Thyroid gland (tissue), 4 donors: Measurements from ENCODE around the gene KAT6B. TPM values are rescaled to one million over a fixed set of nuclear protein-coding genes. Genes with fewer than 3 reads are reported as not detected.

Experiments used
- DNase-seq, 2 donors: peaks; one replicate each; pipeline ENCODE4 v3.0.0-alpha.2; 2019
- H3K27ac ChIP-seq, 3 donors: fragments of 200-600 bp; sonication (generic); 1 replicate in 2 of 3; 2 replicates in 1 of 3; pipeline ENCODE4 v1.5.1; 2016 to 2019; ENCODE audit warnings: mild to moderate bottlenecking in 1 of 3, moderate library complexity in 1 of 3
- H3K27me3 ChIP-seq: fragments of 200-600 bp; sonication (generic); one replicate; pipeline ENCODE4 v1.5.1; 2019
- H3K36me3 ChIP-seq, 2 donors: fragments of 200-600 bp; sonication (generic); one replicate each; pipeline ENCODE4 v1.5.1; 2016 to 2019
- H3K4me1 ChIP-seq, 2 donors: fragments of 200-600 bp; sonication (generic); one replicate each; pipeline ENCODE4 v1.5.1; 2017 to 2019
- H3K4me3 ChIP-seq, 3 donors: fragments of 200-600 bp; sonication (generic); replicated peaks in 1 of 3; 1 replicate in 2 of 3; 2 replicates in 1 of 3; pipeline ENCODE4 v1.5.1; 2016; ENCODE audit warnings: mild to moderate bottlenecking in 1 of 3
- H3K9me3 ChIP-seq: fragments of 200-600 bp; sonication (generic); one replicate; pipeline ENCODE4 v1.5.1; 2017
- CTCF ChIP-seq, 6 experiments: fragments of 200-600 bp in 3 of 6; fragments of 450-650 bp in 3 of 6; sonication (generic) in 3 of 6; IDR thresholded peaks; one replicate each; pipeline ENCODE4 v1.5.1; 2016 to 2019; ENCODE audit warnings: antibody characterized with exemption in 6 of 6, mild to moderate bottlenecking in 2 of 6, inconsistent platforms in 1 of 6, moderate library complexity in 1 of 6
- POLR2A ChIP-seq, 2 donors: fragments of 450-650 bp; IDR thresholded peaks; one replicate each; pipeline ENCODE4 v1.6.1; 2017; ENCODE audit warnings: antibody characterized with exemption in 2 of 2, mild to moderate bottlenecking in 2 of 2, moderate library complexity in 1 of 2
- WGBS, 2 donors: methylation state at CpG; one replicate each; pipeline ENCODE4 v1.1.5; 2017; 5-methylcytosine and 5-hydroxymethylcytosine counted together
- intact Hi-C: fragments of 100-400 bp; cut with DNase I; formaldehyde crosslinking; loops from one replicate; pipeline ENCODE4 v1.15.1; 2023
- total RNA-seq, 4 donors: library from RNA; depleted of rRNA; stranded (reverse); fragments of >200 nt; gene quantifications; one replicate each; pipeline ENCODE4 v1.2.3, GENCODE V29; 2016

Gene KAT6B
- total RNA-seq, 4 donors from 2014 or later: 56.5 to 115 (median 76.3) TPM

- Histone ChIP-seq H3K36me3 (no peaks in the 10 kb centered on the region), H3K27me3 (no peaks in the 10 kb centered on the region), H3K9me3 (no peaks in the 10 kb centered on the region), H3K4me3 (no peak overlapping the region), H3K4me1 (no peaks in the 10 kb centered on the region), H3K27ac (no peak overlapping the region)
- TF ChIP-seq POLR2A (IDR thresholded peaks at IDR 0.05): no peak
- no peak for TF ChIP-seq CTCF (IDR thresholded peaks at IDR 0.05)
- intact Hi-C loops: no loop called here
- no peak for DNase-seq
- WGBS, 2 donors: 75 to 82% methylated on average over 2 of the region's 2 CpGs
Measured at GRCh38 chr10:74983383-74983782, 157.0 kb downstream of the KAT6B start.

- H3K4me1 ChIP-seq: no peaks in the 10 kb centered on the region
- intact Hi-C loops: no loop called here
- H3K36me3 ChIP-seq: no peaks in the 10 kb centered on the region
- no peak for DNase-seq
- H3K27me3 ChIP-seq: no peaks in the 10 kb centered on the region
- WGBS, 2 donors: 86 to 88% methylated on average over 4 of the region's 4 CpGs
- H3K9me3 ChIP-seq: no peaks in the 10 kb centered on the region
- TF ChIP-seq CTCF (IDR thresholded peaks at IDR 0.05) (no peak), POLR2A (IDR thresholded peaks at IDR 0.05) (no peak)
- H3K4me3 ChIP-seq: no peak overlapping the region
- H3K27ac ChIP-seq: no peak overlapping the region
Measured at GRCh38 chr10:74987339-74988053, 161.1 kb downstream of the KAT6B start.

GRCh38 chr10:74988054-74988775 lies 161.8 kb downstream of the KAT6B start:
- no peak for TF ChIP-seq CTCF (IDR thresholded peaks at IDR 0.05)
- TF ChIP-seq POLR2A (IDR thresholded peaks at IDR 0.05): no peak
- Histone ChIP-seq H3K4me3 (no peak overlapping the region), H3K4me1 (no peaks in the 10 kb centered on the region), H3K9me3 (no peaks in the 10 kb centered on the region), H3K27me3 (no peaks in the 10 kb centered on the region), H3K27ac (no peak overlapping the region), H3K36me3 (no peaks in the 10 kb centered on the region)
- no peak for DNase-seq
- WGBS, 2 donors: 65 to 75% methylated on average over 2 of the region's 2 CpGs
- intact Hi-C loops: no loop called here

GRCh38 chr10:74988832-74989561 lies 162.6 kb downstream of the KAT6B start:
- no peak for TF ChIP-seq CTCF (IDR thresholded peaks at IDR 0.05)
- TF ChIP-seq POLR2A (IDR thresholded peaks at IDR 0.05): no peak
- DNase-seq: no peak
- intact Hi-C loops: no loop called here
- Histone ChIP-seq H3K9me3 (no peaks in the 10 kb centered on the region), H3K27me3 (no peaks in the 10 kb centered on the region), H3K36me3 (no peaks in the 10 kb centered on the region), H3K27ac (no peak overlapping the region), H3K4me1 (no peaks in the 10 kb centered on the region), H3K4me3 (no peak overlapping the region)
- 67 to 80% methylated on average over 5 of the region's 5 CpGs for WGBS, 2 donors

- intact Hi-C loops: no loop called here
- no peak for DNase-seq
- H3K27ac ChIP-seq: no peak overlapping the region
- no peak overlapping the region for H3K4me3 ChIP-seq
- no peaks in the 10 kb centered on the region for H3K27me3 ChIP-seq
- H3K4me1 ChIP-seq: no peaks in the 10 kb centered on the region
- no peaks in the 10 kb centered on the region for H3K36me3 ChIP-seq
- H3K9me3 ChIP-seq: no peaks in the 10 kb centered on the region
- TF ChIP-seq CTCF (IDR thresholded peaks at IDR 0.05): peak in 4 of 6 experiments; percentile 8 to 44 (median 20)
- no peak for TF ChIP-seq POLR2A (IDR thresholded peaks at IDR 0.05)
Measured at GRCh38 chr10:74991435-74991834, 165.0 kb downstream of the KAT6B start.
